Bronchial epithelial cell (primary cell): ENCODE results near the gene PAM16. TPM values are rescaled to one million over a fixed set of nuclear protein-coding genes. Genes with fewer than 3 reads are reported as not detected.
"Not testable (repeated sequence)": the region's sequence is repeated elsewhere in the genome, so short reads cannot be mapped to it uniquely, and the experiment has no call there.

Source experiments
- DNase-seq: peaks from one replicate; pipeline ENCODE4 v3.0.0-alpha.2; 2010; ENCODE audit warnings: low read depth
- FAIRE-seq: peaks from 2 replicates; lab custom pipeline; 2011; peaks lifted over from hg19 to GRCh38; lab: Jason Lieb, UNC
- H3K27me3 ChIP-seq: 2 replicates; pipeline ENCODE4 v1.5.1; 2011; ENCODE audit warnings: low read length; ENCODE audit not compliant: control insufficient read depth, insufficient read depth
- H3K36me3 ChIP-seq: 2 replicates; pipeline ENCODE4 v1.5.1; 2011; ENCODE audit warnings: low read length; ENCODE audit not compliant: control insufficient read depth, insufficient read depth
- H3K4me3 ChIP-seq: 2 replicates; pipeline ENCODE4 v1.5.1; 2011; ENCODE audit warnings: mild to moderate bottlenecking, low read depth, low read length, control low read depth
- total RNA-seq: library from RNA; depleted of rRNA; stranded (reverse); fragments of >200 nt; gene quantifications from 2 replicates; pipeline ENCODE4 v1.2.1, GENCODE V29; 2014
- TF ChIP-seq, protein P1 (sequence below): IDR thresholded peaks from 2 replicates; pipeline ENCODE4 v1.5.1; 2011; ENCODE audit warnings: mild to moderate bottlenecking, moderate library complexity, low read length, control low read depth, inconsistent platforms; ENCODE audit not compliant: insufficient read depth, severe bottlenecking

PAM16 gene
- total RNA-seq, 1 donor from 2014 or later: 50.3 TPM

- TF ChIP-seq, protein P1, sequence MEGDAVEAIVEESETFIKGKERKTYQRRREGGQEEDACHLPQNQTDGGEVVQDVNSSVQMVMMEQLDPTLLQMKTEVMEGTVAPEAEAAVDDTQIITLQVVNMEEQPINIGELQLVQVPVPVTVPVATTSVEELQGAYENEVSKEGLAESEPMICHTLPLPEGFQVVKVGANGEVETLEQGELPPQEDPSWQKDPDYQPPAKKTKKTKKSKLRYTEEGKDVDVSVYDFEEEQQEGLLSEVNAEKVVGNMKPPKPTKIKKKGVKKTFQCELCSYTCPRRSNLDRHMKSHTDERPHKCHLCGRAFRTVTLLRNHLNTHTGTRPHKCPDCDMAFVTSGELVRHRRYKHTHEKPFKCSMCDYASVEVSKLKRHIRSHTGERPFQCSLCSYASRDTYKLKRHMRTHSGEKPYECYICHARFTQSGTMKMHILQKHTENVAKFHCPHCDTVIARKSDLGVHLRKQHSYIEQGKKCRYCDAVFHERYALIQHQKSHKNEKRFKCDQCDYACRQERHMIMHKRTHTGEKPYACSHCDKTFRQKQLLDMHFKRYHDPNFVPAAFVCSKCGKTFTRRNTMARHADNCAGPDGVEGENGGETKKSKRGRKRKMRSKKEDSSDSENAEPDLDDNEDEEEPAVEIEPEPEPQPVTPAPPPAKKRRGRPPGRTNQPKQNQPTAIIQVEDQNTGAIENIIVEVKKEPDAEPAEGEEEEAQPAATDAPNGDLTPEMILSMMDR: no peak
- peaks cover 7% of the 10 kb centered on the region for H3K36me3 ChIP-seq
- FAIRE-seq: no peak
- no peaks in the 10 kb centered on the region for H3K27me3 ChIP-seq
- no peak overlapping the region for H3K4me3 ChIP-seq
- DNase-seq: no peak
Observed at GRCh38 chr16:4347765-4348509, 3.2 kb downstream of the PAM16 start.

- DNase-seq (no peak), FAIRE-seq (no peak)
- TF ChIP-seq, protein P1: no peak
- Histone ChIP-seq H3K36me3 (peaks cover 8% of the 10 kb centered on the region), H3K4me3 (no peak overlapping the region), H3K27me3 (no peaks in the 10 kb centered on the region)
Observed at GRCh38 chr16:4347010-4347409, 4.1 kb downstream of the PAM16 start.

DNA sequence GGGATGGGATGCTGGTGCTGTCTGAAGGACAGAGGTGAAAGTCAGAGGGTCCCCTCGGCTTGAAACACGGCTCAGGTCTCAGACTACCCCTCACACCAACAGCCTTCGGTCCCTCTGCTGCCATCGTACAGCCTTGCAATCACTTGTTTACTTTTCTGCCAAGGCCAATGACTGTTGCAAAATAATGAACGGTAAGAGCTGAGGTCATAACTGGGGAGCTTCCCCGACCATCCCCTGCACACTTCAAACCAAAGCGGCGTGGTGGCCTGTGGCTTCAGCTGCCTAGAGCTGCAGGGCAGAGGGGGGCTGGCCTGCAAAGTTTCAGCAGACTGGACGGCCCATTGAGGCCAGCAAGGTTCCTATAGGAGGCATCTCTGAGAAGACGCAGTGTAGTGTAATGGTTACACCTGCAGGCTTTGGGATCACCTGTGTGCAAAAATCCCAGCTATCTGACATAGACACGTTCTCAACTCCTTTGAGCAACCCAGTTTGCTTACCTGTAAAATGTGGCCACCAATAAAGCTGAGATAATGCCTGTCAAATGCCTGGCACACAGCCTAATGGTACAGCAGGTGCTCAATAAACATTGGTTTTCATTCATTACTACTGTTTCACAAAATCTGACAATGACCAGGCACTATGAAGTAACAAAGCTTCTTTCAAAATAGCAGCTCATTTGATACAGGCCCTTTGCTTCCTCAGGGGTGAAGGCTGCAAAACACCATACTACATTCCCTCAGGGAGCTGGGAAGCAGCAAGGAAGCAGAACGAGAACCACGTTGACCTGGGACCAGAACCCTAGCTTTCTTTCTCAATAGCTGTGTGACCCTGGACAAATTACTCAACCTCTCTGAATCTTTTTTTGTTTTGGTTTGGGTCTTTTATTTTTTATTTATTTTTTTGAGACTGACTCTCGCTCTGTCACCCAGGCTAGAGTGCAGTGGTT, 5.0 kb downstream of the PAM16 start:
- peaks cover 11% of the 10 kb centered on the region for H3K36me3 ChIP-seq
- FAIRE-seq: no peak

GRCh38 chr16:4344983-4345835, 5.9 kb downstream of the PAM16 start:
- DNase-seq (peak; percentile 26), FAIRE-seq (no peak)
- Histone ChIP-seq H3K4me3 (no peak overlapping the region), H3K27me3 (no peaks in the 10 kb centered on the region), H3K36me3 (peaks cover 18% of the 10 kb centered on the region)
- TF ChIP-seq, protein P1: no peak

More for the DNA sequence above, 5.0 kb downstream of the PAM16 start:
- TF ChIP-seq, protein P1: no peak
- Histone ChIP-seq H3K27me3 (no peaks in the 10 kb centered on the region), H3K4me3 (no peak overlapping the region)
- DNase-seq: peak; percentile 20

DNA sequence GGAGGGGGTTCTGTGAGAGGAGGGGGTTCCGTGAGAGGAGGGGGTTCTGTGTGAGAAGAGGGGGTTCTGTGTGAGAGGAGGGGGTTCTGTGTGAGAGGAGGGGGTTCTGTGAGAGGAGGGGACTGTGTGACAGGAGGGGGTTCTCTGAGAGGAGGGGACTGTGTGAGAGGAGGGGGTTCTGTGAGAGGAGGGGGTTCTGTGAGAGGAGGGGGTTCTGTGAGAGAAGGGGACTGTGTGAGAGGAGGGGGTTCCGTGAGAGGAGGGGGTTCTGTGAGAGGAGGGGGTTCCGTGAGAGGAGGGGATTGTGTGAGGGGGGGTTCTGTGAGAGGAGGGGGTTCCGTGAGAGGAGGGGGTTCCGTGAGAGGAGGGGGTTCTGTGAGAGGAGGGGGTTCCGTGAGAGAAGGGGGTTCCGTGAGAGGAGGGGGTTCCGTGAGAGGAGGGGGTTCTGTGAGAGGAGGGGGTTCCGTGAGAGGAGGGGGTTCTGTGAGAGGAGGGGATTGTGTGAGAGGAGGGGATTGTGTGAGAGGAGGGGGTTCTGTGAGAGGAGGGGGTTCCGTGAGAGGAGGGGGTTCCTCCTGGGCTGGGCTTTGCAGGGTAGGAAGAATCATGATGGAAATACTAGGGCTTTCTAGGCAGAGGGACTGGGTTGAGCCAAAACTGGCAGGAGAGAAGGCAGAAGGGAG, 6.7 kb downstream of the PAM16 start:
- DNase-seq, H3K27me3 ChIP-seq, H3K4me3 ChIP-seq: not testable (repeated sequence)
- peaks cover 20% of the 10 kb centered on the region for H3K36me3 ChIP-seq
- peak; percentile 93 for FAIRE-seq
